ENCODE data around the gene TPST1. TPM values are rescaled to one million over a fixed set of nuclear protein-coding genes. Genes with fewer than 3 reads are reported as not detected.
"Not testable (repeated sequence)": the region's sequence is repeated elsewhere in the genome, so short reads cannot be mapped to it uniquely, and the experiment has no call there.

Gene TPST1
- total and polyA plus RNA-seq, 4 donors, result 7.2 to 56.7 (median 34.5) TPM

GRCh38 chr7:66363635-66364034 lies 158.5 kb downstream of the TPST1 start:
- DNase-seq, result peak; percentile 28 to 51 (median 51)
- no peak for ATAC-seq (ENCODE audit: insufficient read depth, low FRiP score)
- TF ChIP-seq, protein P1, sequence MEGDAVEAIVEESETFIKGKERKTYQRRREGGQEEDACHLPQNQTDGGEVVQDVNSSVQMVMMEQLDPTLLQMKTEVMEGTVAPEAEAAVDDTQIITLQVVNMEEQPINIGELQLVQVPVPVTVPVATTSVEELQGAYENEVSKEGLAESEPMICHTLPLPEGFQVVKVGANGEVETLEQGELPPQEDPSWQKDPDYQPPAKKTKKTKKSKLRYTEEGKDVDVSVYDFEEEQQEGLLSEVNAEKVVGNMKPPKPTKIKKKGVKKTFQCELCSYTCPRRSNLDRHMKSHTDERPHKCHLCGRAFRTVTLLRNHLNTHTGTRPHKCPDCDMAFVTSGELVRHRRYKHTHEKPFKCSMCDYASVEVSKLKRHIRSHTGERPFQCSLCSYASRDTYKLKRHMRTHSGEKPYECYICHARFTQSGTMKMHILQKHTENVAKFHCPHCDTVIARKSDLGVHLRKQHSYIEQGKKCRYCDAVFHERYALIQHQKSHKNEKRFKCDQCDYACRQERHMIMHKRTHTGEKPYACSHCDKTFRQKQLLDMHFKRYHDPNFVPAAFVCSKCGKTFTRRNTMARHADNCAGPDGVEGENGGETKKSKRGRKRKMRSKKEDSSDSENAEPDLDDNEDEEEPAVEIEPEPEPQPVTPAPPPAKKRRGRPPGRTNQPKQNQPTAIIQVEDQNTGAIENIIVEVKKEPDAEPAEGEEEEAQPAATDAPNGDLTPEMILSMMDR (IDR thresholded peaks at IDR 0.05; ENCODE audit: control extremely low read depth, extremely low read depth), result no peak
- Histone ChIP-seq H3K9ac (ENCODE audit: insufficient read depth in 1 of 2, low read length in 2 of 2) (no peak overlapping the region), H3K27ac (ENCODE audit: low read depth in 1 of 2, low read length in 1 of 2) (no peak overlapping the region), H3K27me3 (ENCODE audit: control insufficient read depth in 3 of 3, insufficient read depth in 3 of 3, low read length in 2 of 3) (no peaks in the 10 kb centered on the region), H3K9me3 (ENCODE audit: control insufficient read depth in 4 of 4, insufficient read depth in 3 of 4, low read length in 3 of 4) (no peaks in the 10 kb centered on the region), H3K4me3 (no peak overlapping the region), H3K4me1 (ENCODE audit: control insufficient read depth in 5 of 5, insufficient read depth in 5 of 5, low read length in 5 of 5) (peaks cover 0 to 4% (median 0%) of the 10 kb centered on the region in 5 donors), H3K36me3 (ENCODE audit: control insufficient read depth in 4 of 4, insufficient read depth in 4 of 4, low read length in 4 of 4) (peaks cover 0 to 2% (median 0%) of the 10 kb centered on the region in 4 donors)
- 61 to 63% methylated on average over 5 of the region's 5 CpGs for WGBS, 2 donors

DNA sequence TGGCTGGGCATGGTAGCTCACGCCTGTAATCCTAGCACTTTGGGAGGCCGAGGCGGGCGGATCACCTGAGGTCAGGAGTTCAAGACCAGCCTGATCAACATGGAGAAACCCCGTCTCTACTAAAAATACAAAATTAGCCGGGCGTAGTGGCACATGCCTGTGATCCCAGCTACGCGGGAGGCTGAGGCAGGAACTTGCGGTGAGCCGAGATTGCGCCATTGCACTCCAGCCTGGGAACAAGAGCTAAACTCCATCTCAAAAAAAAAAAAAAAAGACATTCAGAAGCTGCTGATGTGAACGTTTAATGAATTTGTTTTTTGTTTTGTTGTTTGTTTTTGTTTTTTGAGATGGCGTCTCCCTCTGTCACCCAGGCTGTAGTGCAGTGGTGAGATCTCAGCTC lies 159.9 kb downstream of the TPST1 start:
- not testable (repeated sequence) for H3K4me3 ChIP-seq; H3K27ac ChIP-seq (ENCODE audit: low read depth in 1 of 2, low read length in 1 of 2); DNase-seq; H3K27me3 ChIP-seq (ENCODE audit: control insufficient read depth in 3 of 3, insufficient read depth in 3 of 3, low read length in 2 of 3); H3K36me3 ChIP-seq (ENCODE audit: control insufficient read depth in 4 of 4, insufficient read depth in 4 of 4, low read length in 4 of 4); H3K9ac ChIP-seq (ENCODE audit: insufficient read depth in 1 of 2, low read length in 2 of 2); H3K9me3 ChIP-seq (ENCODE audit: control insufficient read depth in 4 of 4, insufficient read depth in 3 of 4, low read length in 3 of 4); ATAC-seq (ENCODE audit: insufficient read depth, low FRiP score); H3K4me1 ChIP-seq (ENCODE audit: control insufficient read depth in 5 of 5, insufficient read depth in 5 of 5, low read length in 5 of 5)
- WGBS, 2 donors, result 82 to 86% methylated on average over 14 of the region's 14 CpGs

DNA sequence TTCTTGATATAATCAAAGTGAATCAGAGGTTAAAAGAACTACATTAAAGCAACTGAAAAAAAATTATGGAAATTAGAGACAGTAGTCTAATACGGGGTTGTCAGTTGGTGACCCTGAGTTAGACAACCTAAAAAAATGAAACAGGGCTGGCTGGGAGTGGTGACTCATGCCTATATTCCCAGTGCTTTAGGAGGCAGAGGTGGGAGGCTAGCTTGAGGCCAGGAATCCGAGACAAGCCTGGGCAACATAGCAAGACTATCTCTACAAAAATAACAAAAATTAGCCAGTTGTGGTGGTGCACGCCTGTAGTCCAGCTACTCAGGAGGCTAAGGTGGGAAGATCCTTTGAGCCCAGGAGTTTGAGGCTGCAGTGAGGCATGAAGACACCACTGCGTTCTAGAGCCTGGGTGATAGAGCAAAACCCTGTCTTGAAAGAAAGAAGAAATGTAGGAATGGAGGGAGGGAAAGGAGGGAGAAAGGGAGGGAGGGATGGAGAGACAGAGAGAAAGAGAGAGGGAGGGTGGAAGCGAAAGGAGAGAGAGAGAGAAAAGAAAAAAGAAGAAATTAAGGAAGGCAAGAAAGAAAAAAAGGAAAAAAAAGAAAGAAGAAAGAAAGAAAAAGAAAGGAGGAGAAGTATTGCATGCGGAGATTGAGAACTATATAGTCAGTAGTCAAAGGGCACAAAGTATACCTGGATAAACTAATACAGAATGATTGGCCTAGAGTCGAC lies 166.1 kb downstream of the TPST1 start:
- Histone ChIP-seq H3K9ac (ENCODE audit: insufficient read depth in 1 of 2, low read length in 2 of 2) (no peak overlapping the region), H3K36me3 (ENCODE audit: control insufficient read depth in 4 of 4, insufficient read depth in 4 of 4, low read length in 4 of 4) (no peaks in the 10 kb centered on the region), H3K27ac (ENCODE audit: low read depth in 1 of 2, low read length in 1 of 2) (no peak overlapping the region), H3K4me1 (ENCODE audit: control insufficient read depth in 5 of 5, insufficient read depth in 5 of 5, low read length in 5 of 5) (peaks cover 0 to 4% (median 0%) of the 10 kb centered on the region in 5 donors), H3K27me3 (ENCODE audit: control insufficient read depth in 3 of 3, insufficient read depth in 3 of 3, low read length in 2 of 3) (no peaks in the 10 kb centered on the region), H3K9me3 (ENCODE audit: control insufficient read depth in 4 of 4, insufficient read depth in 3 of 4, low read length in 3 of 4) (no peaks in the 10 kb centered on the region), H3K4me3 (no peak overlapping the region)
- DNase-seq (no peak), ATAC-seq (ENCODE audit: insufficient read depth, low FRiP score) (no peak)
- TF ChIP-seq, protein P1 (IDR thresholded peaks at IDR 0.05; ENCODE audit: control extremely low read depth, extremely low read depth), result no peak
- WGBS, 2 donors, result 84 to 92% methylated on average over 7 of the region's 7 CpGs

- ATAC-seq (ENCODE audit: insufficient read depth, low FRiP score); H3K9ac ChIP-seq (ENCODE audit: insufficient read depth in 1 of 2, low read length in 2 of 2); H3K27me3 ChIP-seq (ENCODE audit: control insufficient read depth in 3 of 3, insufficient read depth in 3 of 3, low read length in 2 of 3); H3K27ac ChIP-seq (ENCODE audit: low read depth in 1 of 2, low read length in 1 of 2); H3K4me3 ChIP-seq; H3K4me1 ChIP-seq (ENCODE audit: control insufficient read depth in 5 of 5, insufficient read depth in 5 of 5, low read length in 5 of 5); H3K36me3 ChIP-seq (ENCODE audit: control insufficient read depth in 4 of 4, insufficient read depth in 4 of 4, low read length in 4 of 4); H3K9me3 ChIP-seq (ENCODE audit: control insufficient read depth in 4 of 4, insufficient read depth in 3 of 4, low read length in 3 of 4): not testable (repeated sequence)
- 47 to 74% methylated on average over 5 of the region's 5 CpGs for WGBS, 2 donors
- peak in 1 of 3 donors; percentile 11 for DNase-seq
Observed at GRCh38 chr7:66374141-66374840, 169.2 kb downstream of the TPST1 start.

Measured in lung (tissue), 12 donors.